ENCODE data around the gene ANK3. TPM values are rescaled to one million over a fixed set of nuclear protein-coding genes. Genes with fewer than 3 reads are reported as not detected.
A peak's percentile ranks its signal among the peaks of the same experiment; 100 is the strongest.

Gene ANK3
- 100 to 1,000 TPM; 115 to 159 (median 141) TPM for polyA plus RNA-seq (ENCODE audit: insufficient read length in 4 of 4)

DNA sequence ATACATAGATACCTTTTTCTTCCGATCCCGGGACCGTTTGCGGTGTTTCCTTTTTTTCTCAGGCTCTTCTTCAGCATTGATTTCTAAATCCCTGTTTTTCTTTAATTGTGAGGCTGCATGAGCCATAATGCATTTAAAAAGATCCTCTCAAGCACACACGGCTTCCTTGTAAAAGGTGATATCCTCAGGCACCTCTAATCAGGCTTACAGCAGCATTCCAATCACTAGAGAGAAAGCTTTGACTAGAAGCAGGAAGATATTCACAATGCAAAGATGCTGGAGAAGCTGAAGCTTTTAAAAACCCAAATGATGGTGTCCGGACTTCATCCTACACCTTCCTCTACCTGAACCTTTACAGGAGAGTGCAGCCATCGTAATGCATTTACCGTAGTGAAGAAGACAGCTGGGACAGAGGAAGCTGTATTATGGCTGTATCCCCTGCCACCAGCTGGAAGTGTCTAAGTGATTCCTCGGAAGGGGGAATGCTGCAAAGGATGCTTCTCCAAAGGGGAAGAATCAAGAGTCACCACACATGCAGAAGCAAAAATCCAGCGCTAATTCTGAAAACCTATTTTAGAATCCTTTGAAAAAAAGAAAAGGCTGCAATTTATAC is at the start of gene ANK3:
Gene ANK3 (minus strand): TSS at position 463 of the 613 bp plus-strand sequence. CDS start 337 bp downstream, at position 126.
- no peak for DNase-seq (ENCODE audit: low read depth in 4 of 4, low spot score in 2 of 4)

DNA sequence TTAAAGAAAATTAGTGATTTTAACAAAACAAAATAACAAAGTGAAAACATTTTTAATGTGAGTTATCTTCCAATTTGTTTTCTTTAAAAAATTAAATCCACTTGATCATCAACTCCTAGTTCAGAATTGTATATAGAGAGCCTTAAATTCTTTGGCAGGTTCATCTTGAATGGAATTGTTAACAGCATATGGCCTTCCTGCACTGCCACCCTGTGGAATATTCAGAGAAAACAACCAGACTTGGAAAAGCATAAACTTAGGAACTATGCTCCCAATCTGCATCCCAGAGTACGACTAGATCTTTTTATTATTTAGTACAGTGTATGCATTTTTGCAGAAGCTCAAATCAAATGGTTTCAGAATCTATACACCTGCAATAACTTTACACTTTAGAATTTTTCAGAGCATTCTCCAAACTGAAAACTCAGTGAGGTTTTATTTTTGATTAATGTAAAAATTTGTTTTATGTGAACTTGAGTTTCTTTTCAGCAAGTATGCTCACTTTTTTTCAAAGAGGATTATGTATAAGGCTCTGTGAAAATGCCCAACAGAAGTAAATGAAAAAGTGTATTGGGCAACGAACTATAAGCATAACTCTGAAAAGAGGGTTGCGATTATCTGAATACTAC is 44.9 kb upstream of the ANK3 start:
- DNase-seq (ENCODE audit: low read depth in 4 of 4, low spot score in 2 of 4): peak in 1 of 4 donors; percentile 43

DNA sequence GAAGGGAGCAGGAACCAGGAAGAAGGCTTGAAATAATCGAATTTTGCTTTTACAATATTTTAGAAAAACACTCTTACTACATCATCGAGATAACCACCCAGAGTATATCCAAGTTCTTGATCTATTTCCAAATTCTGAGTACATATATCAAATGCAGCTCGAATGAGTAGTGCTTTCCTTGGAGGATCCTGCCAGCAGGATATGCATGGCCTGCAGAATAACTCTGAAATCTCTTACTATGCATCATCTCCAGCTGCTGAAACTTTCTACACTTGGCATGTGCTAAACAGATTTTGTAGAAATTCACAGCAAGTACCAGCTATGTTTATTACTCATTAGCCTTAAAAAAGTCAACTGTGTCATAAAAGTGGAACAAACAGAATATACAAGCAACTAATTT is 44.0 kb upstream of the ANK3 start:
- DNase-seq (ENCODE audit: low read depth in 4 of 4, low spot score in 2 of 4): no peak

DNA sequence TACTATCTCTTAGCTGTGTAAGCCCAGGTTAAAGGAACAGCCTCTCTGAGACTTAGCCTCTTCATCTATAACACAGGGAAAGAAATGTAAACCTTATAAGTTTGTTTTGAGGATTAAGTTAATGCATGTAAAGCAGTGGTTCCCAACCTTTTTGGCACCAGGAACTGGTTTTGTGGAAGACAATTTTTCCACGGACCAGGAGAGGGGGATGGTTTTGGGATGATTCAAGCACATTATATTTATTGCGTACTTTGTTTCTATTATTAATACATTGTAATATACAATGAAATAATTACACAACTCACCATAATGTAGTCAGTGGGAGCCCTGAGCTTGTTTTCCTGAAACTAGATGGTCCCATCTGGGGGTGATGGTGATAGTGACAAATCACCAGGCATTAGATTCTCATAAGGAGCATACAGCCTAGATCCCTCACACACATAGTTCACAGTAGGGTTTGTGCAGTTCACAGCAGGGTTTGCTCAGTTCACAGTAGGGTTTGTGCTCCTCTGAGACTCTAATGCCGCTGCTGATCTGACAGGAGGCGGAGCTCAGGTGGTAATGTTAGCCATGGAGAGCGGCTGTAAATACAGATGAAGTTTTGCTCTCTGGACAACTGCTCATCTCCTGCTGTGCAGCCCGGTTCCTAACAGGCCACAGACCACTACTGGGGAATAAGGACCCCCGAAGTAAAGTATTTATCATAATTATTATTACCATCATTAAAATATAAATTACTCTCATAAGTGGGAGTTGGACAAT is 41.3 kb upstream of the ANK3 start:
- no peak for DNase-seq (ENCODE audit: low read depth in 4 of 4, low spot score in 2 of 4)

DNA sequence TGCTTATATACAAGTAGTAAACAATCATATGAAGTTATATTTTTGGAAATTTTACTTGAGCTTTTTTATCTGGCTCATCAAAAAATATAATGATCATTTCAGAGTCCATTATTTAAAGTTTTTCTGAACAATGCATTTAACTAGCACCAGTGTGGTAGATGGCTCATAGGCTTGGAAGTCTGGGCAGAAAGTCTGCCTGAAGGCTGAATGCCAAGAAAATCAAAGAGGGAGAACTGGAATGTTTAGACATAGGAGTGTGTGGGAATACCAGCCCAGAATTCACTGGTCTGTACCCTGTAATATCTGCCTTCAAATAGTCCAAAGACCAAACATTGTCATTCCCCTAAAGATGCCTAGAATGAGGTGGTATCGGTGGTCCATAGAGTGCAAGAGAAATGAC is 40.3 kb upstream of the ANK3 start:
- no peak for DNase-seq (ENCODE audit: low read depth in 4 of 4, low spot score in 2 of 4)

DNA sequence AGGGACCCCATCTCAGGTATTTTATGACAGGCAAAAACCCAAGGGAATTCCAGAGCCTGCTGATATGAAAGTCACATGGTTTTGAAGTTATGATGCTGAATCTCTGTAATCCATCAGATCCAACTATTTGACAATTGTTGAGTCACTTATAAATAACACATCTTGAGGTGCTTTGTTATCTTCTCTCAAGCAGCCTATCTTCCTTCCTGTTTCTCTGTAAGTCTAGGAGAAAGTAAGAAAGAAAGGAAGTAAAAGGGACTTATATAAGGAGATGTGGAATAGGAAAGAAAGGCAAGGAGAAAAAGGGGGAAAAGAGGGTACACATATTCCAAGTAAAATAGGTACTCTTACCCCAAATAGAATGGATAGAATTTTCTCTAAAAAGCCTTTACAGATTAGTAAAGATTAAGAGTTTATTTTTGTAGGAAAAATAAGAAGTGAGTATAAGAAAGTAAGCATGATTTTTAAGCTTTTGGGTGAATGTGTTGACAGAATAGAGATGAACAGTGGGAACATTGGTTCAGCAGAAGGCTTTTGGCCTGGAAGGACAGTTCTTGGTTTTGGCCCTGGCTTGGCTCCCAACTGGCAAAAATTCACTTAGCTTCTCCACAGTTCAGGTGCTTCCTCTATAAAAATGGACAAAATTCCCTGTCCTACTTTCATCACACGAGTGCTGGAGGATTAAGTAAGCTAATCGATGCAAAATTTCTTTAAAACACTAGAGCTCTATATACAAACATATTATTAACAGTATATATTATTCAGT is 39.6 kb upstream of the ANK3 start:
- no peak for DNase-seq (ENCODE audit: low read depth in 4 of 4, low spot score in 2 of 4)

DNA sequence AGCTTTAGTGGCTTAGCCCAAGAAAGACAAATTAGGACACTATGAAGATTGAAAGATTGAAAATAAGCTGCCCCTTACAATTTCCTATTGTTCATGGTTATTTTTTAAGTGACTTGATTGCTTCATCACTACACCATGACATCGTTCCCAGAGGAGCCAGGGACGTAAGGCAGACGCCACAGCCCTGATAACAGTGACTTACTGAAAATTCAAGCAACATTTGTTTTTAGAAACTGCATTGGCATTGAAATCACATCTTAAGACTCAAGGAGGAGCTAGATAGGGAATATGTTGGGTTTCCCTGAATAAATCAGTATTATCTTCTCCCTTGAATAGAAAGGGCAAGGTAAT is 38.7 kb upstream of the ANK3 start:
- no peak for DNase-seq (ENCODE audit: low read depth in 4 of 4, low spot score in 2 of 4)

DNA sequence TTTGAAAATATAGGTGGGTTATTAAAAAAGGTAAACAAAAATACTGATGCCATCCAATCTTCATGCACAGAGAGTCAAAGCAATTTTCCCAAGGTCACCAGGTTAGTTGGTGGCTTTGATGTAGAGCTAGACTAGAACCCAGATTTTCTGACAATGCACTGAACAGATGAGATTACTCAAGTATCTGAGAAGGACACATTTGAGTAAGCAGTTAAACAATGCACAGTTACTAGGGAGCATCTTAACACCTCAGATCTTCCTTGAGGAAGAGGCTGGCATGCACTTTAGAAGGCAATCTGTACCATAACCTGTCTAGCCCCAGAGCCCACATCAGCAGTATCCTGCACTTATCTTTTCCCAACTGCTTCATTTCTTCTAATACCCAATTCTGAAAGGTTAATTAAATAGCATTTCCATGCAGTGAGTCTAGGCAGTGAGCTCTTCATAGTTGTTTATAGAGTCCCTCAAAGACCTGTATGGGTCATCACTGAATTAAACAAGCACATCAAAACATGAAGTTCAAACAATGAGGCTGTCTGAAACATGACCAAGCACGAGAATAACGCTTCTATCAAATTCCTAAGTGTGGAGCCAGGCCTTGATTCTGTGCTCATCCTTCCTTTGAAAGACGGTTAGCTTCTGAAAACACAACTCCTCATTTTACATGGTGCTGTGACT is 38.2 kb upstream of the ANK3 start:
- DNase-seq (ENCODE audit: low read depth in 4 of 4, low spot score in 2 of 4): no peak

DNA sequence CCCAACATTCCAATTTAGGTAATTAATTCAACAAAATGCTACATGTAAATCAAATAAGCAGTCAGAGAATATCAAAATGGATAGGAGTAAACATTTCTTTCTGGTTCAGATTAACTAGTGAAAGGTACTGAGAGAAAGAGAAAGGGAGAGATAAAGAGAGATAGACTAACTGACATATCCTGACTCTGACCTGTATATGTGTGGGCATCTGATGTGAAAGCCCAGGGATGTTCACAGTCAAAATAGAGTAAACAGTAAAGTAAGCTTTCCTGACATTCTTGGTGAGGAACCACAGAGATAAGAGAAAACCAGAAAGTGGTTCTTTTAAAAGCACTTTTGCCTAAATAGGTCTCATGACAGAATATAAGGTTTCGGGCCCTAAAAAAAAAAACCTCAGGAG is 37.5 kb upstream of the ANK3 start:
- DNase-seq (ENCODE audit: low read depth in 4 of 4, low spot score in 2 of 4): no peak

DNA sequence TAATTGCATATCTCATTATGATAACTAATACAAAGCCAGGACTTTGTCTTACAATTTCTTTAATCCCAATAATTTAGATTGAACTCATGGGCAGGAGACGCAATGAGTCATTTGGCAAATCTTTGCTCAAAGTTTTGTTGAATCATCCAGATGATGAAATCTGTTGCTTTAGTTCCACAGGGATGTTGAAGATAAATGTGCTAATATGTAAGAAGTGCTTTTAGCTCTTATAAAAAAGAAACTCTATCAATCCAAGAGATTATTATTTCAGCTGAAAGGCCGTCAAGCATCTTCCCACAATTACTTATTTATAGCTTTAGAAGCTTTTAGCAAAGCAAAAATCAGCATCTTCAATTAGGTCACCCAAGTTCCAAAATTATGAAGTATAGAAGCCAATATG is 36.8 kb upstream of the ANK3 start:
- no peak for DNase-seq (ENCODE audit: low read depth in 4 of 4, low spot score in 2 of 4)

DNA sequence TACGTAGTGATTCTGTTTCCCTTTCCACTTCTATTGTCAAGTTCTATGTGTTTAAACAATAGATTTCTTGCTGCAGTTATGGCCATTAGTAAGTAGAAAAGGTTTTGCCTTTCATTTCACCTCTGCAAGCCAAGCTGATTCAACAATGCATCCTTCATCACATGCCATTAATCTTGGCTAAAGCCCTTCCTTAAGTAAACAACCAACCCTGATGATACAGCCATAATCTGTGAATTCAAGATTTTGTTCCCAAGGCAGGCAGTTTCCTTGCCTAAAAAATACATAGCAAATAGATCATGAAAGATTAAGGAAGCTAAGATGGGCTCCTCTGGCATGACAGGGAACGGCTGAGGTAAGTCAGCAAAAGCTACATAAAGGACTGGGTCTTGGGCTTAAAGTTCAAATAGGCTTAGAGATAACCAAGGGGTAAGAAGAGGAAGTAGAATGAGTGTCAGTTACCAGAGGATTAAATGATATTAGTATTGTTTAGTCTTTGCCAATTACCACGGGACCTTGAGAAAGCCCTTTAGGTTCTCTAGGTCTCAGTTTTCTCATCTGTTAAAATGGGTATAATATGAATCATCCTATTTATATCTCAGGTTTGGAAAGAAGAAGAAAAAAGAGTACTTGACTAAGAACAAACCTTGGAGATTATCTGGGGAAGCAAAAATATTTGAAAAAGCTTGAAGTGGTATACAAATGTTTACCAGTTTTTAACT is 35.9 kb upstream of the ANK3 start:
- no peak for DNase-seq (ENCODE audit: low read depth in 4 of 4, low spot score in 2 of 4)

DNA sequence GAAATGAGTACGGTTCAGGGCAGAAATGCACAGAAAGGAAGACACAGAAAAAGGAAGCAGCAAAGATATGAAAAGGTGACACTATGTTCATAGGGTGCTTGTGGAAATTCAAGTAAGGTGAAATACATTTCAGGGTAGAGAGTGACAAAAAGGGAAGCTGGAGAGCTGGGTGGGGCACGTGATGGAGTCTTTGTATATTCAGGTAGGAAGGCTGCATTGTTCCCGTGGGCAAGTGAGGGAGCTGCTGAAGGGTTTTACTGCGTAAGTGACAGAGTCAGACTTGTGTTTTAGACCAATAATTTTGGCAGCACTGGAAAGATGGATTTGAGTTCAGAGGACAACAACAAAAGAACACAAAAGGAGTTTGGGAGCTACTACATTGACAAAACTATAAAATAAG is 35.3 kb upstream of the ANK3 start:
- no peak for DNase-seq (ENCODE audit: low read depth in 4 of 4, low spot score in 2 of 4)

DNA sequence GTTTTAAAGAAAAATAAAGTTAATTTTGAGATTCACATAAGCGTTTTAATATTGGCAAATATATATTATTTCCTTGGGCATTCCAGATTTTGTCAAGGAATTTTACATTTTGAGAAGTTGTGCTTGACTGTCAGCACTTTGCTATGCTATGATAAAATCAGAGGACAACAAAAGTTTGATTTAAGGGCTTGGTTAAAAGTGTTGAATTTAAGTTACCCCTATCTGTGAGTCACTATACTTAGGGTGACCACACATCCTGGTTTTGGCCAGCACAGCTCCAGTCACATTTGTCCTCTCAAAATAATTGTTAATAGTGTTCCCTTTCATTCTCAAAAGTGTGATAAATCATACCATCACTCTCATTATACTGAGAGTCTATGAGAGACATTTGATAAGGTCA is 34.2 kb upstream of the ANK3 start:
- no peak for DNase-seq (ENCODE audit: low read depth in 4 of 4, low spot score in 2 of 4)

DNA sequence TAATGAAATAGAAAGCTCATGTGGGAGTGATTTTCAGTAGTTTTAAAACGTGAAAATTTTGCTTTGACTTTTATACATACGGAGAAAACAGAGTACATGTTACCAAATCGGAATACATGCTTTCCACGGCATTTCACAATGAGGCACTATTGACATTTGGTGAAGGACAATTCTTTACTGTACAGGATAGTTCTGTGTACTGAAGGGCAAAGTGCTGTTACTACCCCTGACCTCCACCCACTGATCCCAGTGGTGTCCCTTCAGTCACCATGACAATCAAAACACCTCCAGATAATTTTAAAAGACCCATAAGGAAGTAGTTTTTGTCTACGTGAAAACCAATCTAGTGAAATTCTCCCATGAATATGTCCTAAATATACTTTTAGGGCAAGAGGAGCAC is 33.1 kb upstream of the ANK3 start:
- no peak for DNase-seq (ENCODE audit: low read depth in 4 of 4, low spot score in 2 of 4)

DNA sequence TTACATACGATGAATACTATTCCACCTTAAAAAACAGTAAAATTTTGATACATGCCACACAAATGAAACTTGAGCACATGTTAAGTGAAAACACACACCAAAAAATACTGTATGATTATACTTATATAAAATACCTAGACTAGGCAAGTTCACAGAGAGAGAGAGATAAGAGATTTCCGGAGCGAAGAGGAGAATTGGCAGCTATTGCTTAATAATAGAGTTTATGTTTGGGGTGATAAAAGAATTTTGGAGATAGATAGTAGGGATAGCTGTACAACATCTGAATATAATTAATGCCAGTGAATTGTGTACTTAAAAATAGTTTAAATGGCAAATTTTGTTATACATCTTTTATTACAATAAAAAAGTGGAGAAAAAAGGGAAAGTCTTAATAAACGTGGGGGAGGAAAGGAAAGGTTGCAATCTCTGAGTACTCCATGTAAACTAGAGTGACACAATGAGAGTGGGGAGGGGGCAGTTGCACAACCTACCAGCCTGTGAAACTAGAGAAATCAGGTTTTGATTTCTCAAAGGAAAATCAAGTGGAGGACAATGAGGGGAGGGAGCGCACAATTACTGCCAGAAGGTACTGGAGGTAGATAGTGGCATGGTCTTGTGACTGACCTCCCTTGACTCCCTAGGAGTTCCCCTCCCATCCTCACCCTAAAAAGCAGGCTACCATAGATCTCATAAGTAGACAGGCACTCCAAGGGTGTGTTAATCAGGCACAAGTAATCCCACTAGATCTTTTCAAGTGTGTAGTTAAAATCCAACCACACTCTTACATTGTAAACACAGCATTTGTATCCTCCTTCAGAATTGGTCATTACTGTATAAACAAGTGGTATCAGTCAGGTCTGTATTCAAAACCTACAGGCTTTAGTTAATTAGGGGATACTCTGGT is 31.6 kb upstream of the ANK3 start:
- no peak for DNase-seq (ENCODE audit: low read depth in 4 of 4, low spot score in 2 of 4)

DNA sequence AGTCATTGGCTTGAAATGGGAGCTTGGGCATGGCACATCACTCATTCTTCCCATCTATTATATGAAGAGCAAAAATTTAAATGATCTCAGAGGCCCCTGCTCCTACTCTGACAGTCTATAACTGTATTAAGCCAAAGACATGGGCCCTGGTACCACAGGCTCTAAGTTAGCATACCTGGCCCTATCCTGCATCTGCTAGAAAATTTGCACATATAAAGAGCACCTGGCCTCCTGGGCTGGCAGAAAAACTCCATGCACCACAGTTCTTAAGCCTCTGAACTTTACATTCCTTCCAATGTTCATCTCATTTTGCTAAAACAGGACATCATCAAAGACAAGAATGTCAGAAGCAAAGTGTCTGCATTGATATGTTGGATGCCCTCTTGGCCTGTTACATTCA is 29.6 kb upstream of the ANK3 start:
- no peak for DNase-seq (ENCODE audit: low read depth in 4 of 4, low spot score in 2 of 4)

DNA sequence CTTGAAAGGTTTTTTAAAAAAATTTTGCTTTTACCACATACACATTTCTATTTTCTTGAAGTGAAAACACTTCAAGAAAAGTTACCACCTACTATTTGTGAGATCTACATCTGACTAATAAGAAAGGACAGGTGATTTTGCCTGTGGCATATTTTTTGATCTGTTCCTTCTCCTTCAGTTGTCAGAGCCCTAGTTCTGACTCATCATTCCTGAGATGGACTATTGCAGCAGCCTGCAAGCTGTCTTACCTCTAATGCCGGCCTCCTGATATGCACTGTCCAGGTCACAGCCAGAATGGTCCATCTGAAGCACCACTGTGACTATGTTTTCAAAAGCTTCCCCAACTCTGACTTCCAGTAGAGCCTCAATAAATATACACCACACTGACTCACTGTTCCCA is 28.2 kb upstream of the ANK3 start:
- no peak for DNase-seq (ENCODE audit: low read depth in 4 of 4, low spot score in 2 of 4)

DNA sequence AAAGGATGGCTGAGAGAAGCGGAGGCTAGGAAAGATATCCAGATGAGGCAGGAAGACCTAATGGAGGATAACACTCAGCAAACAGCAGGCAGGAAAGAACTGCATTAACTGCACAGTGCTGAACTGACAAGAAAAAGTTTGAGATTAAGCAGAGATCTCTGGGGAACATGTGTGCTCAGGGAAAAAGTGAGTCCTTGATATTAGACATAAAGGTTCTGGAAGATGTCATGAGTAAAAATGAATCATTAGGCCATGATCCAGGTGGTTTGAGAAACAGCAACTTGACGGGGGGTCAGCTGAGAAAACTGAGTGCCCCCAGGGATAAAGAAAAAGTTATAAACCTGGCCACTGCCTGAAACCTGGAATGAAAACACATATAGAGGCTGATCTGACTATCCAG is 27.3 kb upstream of the ANK3 start:
- DNase-seq (ENCODE audit: low read depth in 4 of 4, low spot score in 2 of 4): no peak

All from left renal cortex interstitium (tissue), 4 donors.